Pancreas (tissue), 10 donors: Measurements from ENCODE around the gene RAB15. TPM values are rescaled to one million over a fixed set of nuclear protein-coding genes. Genes with fewer than 3 reads are reported as not detected.

Experiments used
- ATAC-seq, 4 donors: fragments of 200-7000 bp; cut with Tn5 transposase; one replicate each; pipeline versions ENCODE4 v1.8.0 to v1.9.1; 2020; ENCODE audit warnings: mild to moderate bottlenecking in 4 of 4, moderate library complexity in 4 of 4
- DNase-seq, 6 donors: peaks; one replicate each; pipeline ENCODE4 v3.0.0-alpha.2; 2020
- FAIRE-seq: peaks from 2 replicates; lab custom pipeline; 2012; peaks lifted over from hg19 to GRCh38; lab: Jason Lieb, UNC
- H3K27ac ChIP-seq, 4 donors: fragments of 200-600 bp; sonication (generic); 1 replicate in 3 of 4; 2 replicates in 1 of 4; pipeline versions ENCODE4 v1.5.0 to v1.8.0; 2020
- H3K27me3 ChIP-seq, 4 donors: fragments of 200-600 bp; one replicate each; pipeline ENCODE4 v1.8.0; 2021
- H3K36me3 ChIP-seq, 3 donors: fragments of 200-600 bp; sonication (generic) in 1 of 3; one replicate each; pipeline versions ENCODE4 v1.5.0 to v1.8.0; 2020 to 2021
- H3K4me1 ChIP-seq, 3 donors: fragments of 200-600 bp; one replicate each; pipeline ENCODE4 v1.8.0; 2021
- H3K4me3 ChIP-seq, 4 donors: fragments of 200-600 bp; sonication (generic) in 2 of 4; one replicate each; pipeline versions ENCODE4 v1.5.0 to v1.8.0; 2020 to 2021
- H3K9me3 ChIP-seq, 4 donors: fragments of 200-600 bp; one replicate each; pipeline ENCODE4 v1.8.0; 2021
- WGBS, 2 donors: extraction: QIAGEN DNeasy Blood & Tissue Kit; methylation state at CpG; one replicate each; pipeline ENCODE4 v1.1.7; 2013; 5-methylcytosine and 5-hydroxymethylcytosine counted together
- intact Hi-C, 3 donors: fragments of 100-400 bp; cut with DNase I; formaldehyde crosslinking; loops; one replicate each; pipeline versions ENCODE4 v1.11.1 to v1.14.2; 2022
- polyA plus RNA-seq, 2 donors: library from polyadenylated mRNA; stranded (reverse); fragments of 200-250 nt; gene quantifications; one replicate each; pipeline ENCODE4 v1.2.3, GENCODE V29; 2013
- total RNA-seq, 6 donors: library from RNA; stranded (reverse); fragmentation: NEBNext Ultra II Directional in 4 of 6; extraction: Animal tissue kit (Norgen Biotek cat#: 25700) in 4 of 6; gene quantifications; one replicate each; pipeline versions ENCODE4 v1.2.1 to v1.2.4, GENCODE V29; 2021 to 2023
- TF ChIP-seq, protein P1 (sequence below), 4 donors: fragments of 200-600 bp; sonication (generic) in 3 of 4; IDR thresholded peaks; one replicate each; pipeline versions ENCODE4 v1.5.0 to v1.8.0; 2021; ENCODE audit warnings: antibody characterized with exemption in 4 of 4
- donor health status: healthy with polysubstance abuse.
- donor health status: DM: no; HTN: no; CAD: no; lungs with moderate emphysema.
- donor health status: DM: no; HTN: no; CAD: no.
- donor health status: control.
- donor health status: control.
- donor health status: Bipolar disorder and iron deficiency.
- donor health status: DM: yes; HTN: yes; CAD: no.
- donor health status: DM: no; HTN: no; CAD: no.
- donor health status: DM: no; HTN: no; CAD: no.
- donor health status: DM: yes; HTN: yes; CAD: no.

RAB15 gene
- total and polyA plus RNA-seq, 8 donors: 4.6 to 18.8 (median 7.1) TPM

DNA sequence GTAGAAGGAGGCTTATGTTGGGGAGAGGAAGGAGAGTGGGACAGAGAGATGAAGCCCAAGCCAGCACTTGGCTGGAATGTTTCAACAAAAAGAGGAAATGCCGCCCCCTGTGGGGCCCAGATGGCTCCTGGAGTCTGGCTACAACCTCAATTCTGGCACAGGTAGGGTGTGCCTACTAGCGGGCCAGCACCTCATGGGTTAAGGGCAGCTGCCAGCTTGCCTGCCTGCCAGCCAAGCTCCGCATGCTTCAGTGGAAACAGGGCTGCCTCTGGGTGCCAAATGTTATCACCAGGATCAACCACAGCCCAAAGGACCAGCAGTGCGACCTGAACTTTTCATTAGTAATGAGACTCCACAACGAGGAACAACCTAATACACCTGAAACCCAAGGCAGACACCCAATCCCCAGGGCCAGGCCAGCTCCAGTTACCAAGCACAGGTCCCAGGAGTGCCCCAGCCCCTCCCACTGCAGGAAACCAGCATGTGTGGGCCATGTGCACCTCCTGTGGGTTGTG lies 11.3 kb downstream of the RAB15 start:
- H3K4me1 ChIP-seq: peaks cover 0 to 7% (median 0%) of the 10 kb centered on the region in 3 donors
- WGBS, 2 donors: 26 to 28% methylated on average over 5 of the region's 5 CpGs
- ATAC-seq: peak; percentile 57 to 86 (median 80)

DNA sequence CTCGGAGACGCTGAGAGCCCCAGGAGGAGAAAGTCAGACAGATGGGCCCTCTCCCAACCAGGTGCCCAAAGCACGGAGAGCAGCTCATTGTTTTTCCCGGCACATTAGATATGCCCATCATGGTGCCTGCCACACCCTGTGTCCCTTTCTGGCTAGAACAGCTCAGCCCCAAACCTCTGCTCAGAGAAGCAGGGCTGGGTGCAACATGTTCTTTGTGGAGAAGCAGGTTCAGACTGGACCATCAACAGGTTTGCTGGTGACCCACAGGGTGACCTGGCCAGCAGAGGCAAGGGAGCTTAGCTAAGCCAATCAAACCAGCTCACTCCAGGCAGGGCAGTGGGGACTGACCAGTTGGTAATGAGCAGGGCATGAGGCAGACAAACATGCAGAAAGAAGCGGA lies 13.4 kb downstream of the RAB15 start:
- Histone ChIP-seq H3K4me1 (peaks cover 0 to 7% (median 0%) of the 10 kb centered on the region in 3 donors), H3K9me3 (no peaks in the 10 kb centered on the region), H3K27ac (no peak overlapping the region), H3K27me3 (no peaks in the 10 kb centered on the region), H3K4me3 (no peak overlapping the region), H3K36me3 (no peaks in the 10 kb centered on the region)
- DNase-seq (peak in 1 of 6 donors; percentile 30), ATAC-seq (no peak), FAIRE-seq (no peak)
- intact Hi-C loops: no loop called here
- 89 to 96% methylated on average over 5 of the region's 5 CpGs for WGBS, 2 donors
- TF ChIP-seq, protein P1, sequence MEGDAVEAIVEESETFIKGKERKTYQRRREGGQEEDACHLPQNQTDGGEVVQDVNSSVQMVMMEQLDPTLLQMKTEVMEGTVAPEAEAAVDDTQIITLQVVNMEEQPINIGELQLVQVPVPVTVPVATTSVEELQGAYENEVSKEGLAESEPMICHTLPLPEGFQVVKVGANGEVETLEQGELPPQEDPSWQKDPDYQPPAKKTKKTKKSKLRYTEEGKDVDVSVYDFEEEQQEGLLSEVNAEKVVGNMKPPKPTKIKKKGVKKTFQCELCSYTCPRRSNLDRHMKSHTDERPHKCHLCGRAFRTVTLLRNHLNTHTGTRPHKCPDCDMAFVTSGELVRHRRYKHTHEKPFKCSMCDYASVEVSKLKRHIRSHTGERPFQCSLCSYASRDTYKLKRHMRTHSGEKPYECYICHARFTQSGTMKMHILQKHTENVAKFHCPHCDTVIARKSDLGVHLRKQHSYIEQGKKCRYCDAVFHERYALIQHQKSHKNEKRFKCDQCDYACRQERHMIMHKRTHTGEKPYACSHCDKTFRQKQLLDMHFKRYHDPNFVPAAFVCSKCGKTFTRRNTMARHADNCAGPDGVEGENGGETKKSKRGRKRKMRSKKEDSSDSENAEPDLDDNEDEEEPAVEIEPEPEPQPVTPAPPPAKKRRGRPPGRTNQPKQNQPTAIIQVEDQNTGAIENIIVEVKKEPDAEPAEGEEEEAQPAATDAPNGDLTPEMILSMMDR (IDR thresholded peaks at IDR 0.05): no peak

More for the DNA sequence above, 11.3 kb downstream of the RAB15 start:
- H3K4me3 ChIP-seq: no peak overlapping the region
- DNase-seq (peak in 3 of 6 donors; percentile 27 to 42 (median 35)), FAIRE-seq (no peak)
- intact Hi-C loops: no loop called here
- H3K36me3 ChIP-seq: no peaks in the 10 kb centered on the region
- TF ChIP-seq, protein P1 (IDR thresholded peaks at IDR 0.05): no peak
- H3K9me3 ChIP-seq: no peaks in the 10 kb centered on the region
- H3K27ac ChIP-seq: no peak overlapping the region
- no peaks in the 10 kb centered on the region for H3K27me3 ChIP-seq

DNA sequence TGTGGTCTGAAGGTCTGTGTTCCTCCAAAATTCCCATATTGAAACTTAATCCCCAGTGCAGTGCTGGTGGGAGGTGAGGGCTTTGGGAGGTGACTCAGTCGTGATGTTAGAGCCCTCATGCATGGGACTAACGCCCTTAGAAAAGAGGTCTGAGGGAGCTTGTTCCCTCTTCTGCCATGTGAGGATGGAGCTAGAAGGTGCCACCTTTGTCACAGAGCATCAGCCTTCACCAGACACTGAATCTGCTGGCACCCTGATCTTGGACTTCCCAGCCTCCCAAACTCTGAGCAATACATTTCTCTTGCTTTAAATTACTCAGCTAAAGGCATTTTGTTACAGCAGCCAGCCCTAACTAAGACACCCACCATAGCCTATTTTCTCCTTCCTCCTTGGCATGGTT lies 13.9 kb downstream of the RAB15 start:
- TF ChIP-seq, protein P1 (IDR thresholded peaks at IDR 0.05): no peak
- H3K27me3 ChIP-seq: no peaks in the 10 kb centered on the region
- H3K27ac ChIP-seq: no peak overlapping the region
- peaks cover 0 to 7% (median 0%) of the 10 kb centered on the region in 3 donors for H3K4me1 ChIP-seq
- no peak for ATAC-seq
- H3K4me3 ChIP-seq: no peak overlapping the region
- H3K36me3 ChIP-seq: no peaks in the 10 kb centered on the region
- DNase-seq: peak in 1 of 6 donors; percentile 6
- WGBS, 2 donors: 89 to 95% methylated on average over 2 of the region's 2 CpGs
- no peaks in the 10 kb centered on the region for H3K9me3 ChIP-seq
- FAIRE-seq: no peak
- intact Hi-C loops: no loop called here

DNA sequence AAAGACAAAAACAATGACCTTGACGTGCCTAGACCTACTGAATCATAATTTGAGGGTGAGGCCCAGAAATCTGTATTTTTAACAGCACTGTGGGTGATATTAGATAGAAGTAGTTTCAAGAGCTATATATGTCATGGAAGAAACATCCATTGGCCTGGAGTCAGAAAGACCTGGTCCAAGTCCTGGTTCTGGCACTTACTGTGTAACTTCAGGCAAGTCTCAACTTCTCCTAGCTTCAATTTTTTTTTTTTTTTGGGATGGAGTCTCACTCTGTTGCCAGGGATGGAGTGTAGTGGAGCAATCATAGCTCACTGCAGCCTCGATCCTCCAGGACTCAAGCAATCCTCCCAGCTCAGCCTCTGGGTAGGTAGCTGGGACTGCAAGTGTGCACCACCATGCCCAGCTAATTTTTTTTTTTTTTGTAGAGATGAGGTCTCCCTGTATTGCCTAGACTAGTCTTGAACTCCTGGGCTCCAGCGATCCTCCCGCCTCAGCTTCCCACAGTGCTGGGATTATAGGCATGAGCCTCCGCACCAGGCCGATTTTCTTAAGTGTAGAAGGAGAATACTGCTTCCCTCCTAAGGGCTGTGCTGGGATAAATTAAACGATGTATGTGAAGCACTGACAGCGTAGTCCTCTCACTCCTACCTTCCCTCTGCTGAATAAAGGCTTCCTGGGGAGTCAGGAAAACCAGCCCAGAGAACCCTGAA lies 15.3 kb downstream of the RAB15 start:
- H3K4me3 ChIP-seq: no peak overlapping the region
- DNase-seq (peak in 1 of 6 donors; percentile 8), FAIRE-seq (no peak)

More for the DNA sequence above, 15.3 kb downstream of the RAB15 start:
- WGBS, 2 donors: 89 to 92% methylated on average over 8 of the region's 8 CpGs
- H3K9me3 ChIP-seq: no peaks in the 10 kb centered on the region
- H3K27me3 ChIP-seq: no peaks in the 10 kb centered on the region
- no peak for ATAC-seq
- H3K36me3 ChIP-seq: no peaks in the 10 kb centered on the region
- no peak overlapping the region for H3K27ac ChIP-seq
- peaks cover 0 to 7% (median 0%) of the 10 kb centered on the region in 3 donors for H3K4me1 ChIP-seq
- intact Hi-C loops: no loop called here
- TF ChIP-seq, protein P1 (IDR thresholded peaks at IDR 0.05): no peak
